NCI-H1436 treated with DMSO at 0.1 percent for 48 hours (cell line): ENCODE measurements around the gene NAALADL2.
"Not testable (repeated sequence)": the region's sequence is repeated elsewhere in the genome, so short reads cannot be mapped to it uniquely, and the experiment has no call there.

ENCODE experiments used
- DNase-seq: peaks from one replicate; lab custom pipeline; 2025; lab: John Stamatoyannopoulos, UW

Gene NAALADL2

DNA sequence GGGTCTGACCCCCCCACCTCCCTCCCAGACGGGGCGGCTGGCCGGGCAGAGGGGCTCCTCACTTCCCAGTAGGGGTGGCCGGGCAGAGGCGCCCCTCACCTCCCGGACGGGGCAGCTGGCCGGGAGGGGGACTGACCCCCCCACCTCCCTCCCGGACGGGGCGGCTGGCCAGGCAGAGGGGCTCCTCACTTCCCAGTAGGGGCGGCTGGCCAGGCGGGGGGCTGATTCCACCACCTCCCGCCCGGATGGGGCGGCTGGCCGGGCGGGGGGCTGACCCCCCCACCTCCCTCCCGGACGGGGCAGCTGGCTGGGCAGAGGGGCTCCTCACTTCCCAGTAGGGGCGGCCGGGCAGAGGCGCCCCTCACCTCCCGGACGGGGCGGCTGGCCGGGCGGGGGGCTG, 272.7 kb downstream of the NAALADL2 start:
- not testable (repeated sequence) for DNase-seq

DNA sequence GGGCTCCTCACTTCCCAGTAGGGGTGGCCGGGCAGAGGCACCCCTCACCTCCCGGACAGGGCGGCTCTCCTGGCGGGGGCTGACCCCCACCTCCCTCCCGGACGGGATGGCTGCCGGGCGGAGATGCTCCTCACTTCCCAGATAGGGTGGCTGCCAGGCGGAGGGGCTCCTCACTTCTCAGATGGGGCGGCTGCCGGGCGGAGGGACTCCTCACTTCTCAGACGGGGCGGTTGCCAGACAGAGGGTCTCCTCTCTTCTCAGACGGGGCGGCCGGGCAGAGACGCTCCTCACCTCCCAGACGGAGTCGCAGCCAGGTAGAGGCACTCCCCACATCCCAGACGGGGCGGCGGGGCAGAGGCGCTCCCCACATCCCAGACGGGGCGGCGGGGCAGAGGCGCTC, 273.6 kb downstream of the NAALADL2 start:
- DNase-seq, result not testable (repeated sequence)

DNA sequence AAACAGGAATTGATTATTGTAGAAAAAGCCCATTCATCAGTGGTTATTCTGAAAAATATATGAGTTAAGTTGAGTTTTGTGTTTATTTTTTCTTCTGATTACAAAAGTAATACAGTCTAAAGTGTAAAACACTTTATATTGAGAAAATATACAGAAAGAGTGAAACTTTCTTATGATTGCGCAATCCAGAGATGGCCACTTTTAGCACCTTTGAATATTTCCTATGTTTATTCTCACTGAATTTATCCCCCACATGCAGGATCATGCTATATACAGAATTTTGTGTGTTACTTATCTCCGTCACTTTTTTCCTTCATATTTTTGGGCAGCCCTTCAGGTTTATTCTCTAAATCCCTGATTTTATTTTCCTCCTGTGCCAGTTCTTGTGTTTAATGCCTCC, 285.2 kb downstream of the NAALADL2 start:
- no peak for DNase-seq

DNA sequence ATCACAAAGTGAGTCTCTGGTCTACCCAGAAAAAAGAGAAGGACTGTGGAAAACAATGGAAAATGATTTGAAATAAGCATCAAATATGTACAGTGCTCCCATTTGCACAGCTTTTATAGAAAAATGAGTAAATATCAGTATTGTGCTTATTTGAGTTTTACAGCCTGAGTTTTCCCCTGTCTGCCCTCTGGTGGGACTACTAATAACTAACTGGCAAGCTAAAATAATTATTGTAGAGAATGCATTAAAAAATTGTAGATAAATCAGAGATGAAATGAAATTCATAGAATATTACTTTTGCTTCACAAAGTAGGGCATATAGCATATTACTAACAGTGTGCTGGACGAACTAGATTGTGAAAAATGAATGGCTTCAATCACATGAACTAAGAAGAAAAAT, 287.1 kb downstream of the NAALADL2 start:
- no peak for DNase-seq

DNA sequence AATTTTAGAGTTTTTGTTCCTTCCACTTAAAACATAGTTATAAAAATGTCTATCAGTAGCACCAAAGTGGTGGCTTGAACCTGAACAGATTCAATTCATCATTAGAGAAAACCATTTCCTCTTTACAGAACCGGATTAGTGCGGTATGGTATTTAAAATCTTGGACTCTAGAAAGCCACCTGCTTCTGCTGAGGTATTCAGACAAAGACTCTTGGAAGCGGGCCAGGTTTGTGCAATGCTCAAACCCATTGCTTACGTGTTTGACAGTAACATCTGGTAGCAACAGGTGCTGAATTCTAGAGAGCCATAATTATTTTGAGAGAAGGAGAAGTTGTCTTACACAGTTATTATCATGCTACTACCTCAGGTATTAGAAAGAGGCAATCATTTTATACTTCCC, 290.5 kb downstream of the NAALADL2 start:
- DNase-seq, result peak; percentile 100

DNA sequence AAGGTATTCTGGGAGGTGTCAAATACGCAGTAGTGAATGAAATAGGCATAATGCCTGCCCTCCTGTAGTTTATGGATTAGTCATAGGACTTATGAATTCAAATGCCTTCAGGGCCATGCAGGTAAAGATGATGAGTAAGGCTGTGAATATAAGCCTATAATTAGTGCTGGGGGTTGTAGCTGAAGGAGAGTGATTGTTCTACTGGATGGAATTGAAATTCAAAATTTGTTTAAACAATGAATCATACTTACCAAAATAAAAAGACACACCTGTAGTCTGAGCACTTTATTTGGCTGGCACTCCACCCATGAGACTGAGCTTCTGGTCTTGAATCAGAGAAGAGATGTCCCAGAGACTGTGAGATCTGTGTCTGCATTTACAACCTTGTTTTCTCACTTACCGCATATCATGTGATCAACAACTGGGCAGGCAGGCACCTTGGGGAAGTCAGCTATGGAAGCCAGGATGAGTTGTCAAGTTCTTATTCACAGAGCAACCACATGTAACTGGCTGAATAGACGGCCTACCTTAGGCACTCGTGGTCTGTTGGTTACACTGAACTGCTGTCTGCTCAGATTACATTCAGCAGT, 291.8 kb downstream of the NAALADL2 start:
- DNase-seq, result peak; percentile 96

DNA sequence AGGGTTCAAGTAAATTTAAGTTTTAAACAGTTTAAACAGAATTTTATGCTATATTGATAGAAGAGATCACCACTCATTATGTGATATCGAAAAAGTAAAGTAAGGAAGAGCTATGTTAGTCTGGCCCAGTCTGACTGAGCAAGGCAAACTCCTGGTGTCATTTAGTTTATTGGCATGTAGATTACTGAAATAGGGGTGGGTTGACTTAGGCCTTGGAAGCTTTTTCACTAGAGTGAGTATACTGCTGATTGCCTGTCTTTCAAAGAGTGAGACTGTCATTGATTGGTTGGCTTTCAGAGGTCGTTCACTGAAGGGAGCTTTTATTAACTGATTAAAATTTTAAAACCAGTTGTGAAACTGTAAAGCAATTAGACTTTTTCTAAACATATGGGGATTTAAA, 294.5 kb downstream of the NAALADL2 start:
- no peak for DNase-seq

DNA sequence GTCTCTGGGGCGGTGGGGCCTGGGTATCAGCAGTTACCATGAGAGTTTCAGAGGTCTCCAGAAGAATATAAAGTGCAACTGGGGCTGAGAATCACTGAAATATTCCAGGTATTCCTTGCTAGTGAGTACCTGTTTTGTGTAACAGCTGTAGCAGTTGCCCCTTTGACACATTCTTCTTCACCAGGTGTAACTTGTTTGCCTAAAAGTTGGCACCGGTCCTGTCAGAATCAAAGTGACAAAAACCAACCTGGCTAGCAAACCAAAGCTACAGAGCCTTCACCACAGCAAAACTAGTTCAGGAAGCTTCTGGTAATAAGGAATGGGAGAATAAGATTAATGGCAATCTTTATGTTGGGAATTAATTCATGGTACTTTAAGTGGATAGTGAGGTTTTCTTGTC, 296.0 kb downstream of the NAALADL2 start:
- DNase-seq, result no peak

DNA sequence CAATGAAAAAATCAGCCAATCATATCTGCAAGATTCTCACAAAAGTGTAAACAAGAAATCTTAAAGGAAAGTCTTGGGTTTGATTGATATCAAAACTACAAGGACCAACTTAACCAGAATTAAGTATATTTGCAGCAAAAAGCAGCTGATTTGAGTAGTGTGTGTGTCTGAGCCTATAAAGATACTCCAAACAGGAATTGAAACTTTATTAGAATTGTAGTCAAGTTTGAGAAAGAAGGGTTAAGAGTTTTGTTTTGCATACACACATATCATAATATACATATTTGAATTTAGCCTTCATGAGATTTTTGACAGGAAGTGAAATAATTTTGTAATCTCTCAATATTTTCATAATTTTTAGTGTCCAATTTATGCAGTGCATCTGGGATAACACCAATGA, 300.1 kb downstream of the NAALADL2 start:
- DNase-seq, result no peak

DNA sequence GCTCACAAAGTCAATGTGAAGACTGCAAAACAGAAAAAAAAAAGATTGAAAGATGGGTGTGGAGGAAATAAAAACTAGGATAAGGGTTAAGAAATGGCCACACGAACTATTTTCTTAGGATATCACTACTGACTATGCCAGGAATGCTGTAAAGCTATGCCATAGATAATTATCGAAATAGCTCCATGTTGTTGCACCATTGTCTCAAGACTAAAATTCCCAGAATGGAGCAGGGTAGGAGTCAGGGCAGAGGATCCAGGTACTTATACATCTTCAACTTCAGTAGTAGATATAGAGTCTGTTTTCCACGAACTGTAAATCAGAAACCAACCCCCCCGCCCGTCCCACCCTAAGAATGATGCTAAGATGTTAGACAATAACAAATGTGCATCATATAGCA, 302.2 kb downstream of the NAALADL2 start:
- no peak for DNase-seq

DNA sequence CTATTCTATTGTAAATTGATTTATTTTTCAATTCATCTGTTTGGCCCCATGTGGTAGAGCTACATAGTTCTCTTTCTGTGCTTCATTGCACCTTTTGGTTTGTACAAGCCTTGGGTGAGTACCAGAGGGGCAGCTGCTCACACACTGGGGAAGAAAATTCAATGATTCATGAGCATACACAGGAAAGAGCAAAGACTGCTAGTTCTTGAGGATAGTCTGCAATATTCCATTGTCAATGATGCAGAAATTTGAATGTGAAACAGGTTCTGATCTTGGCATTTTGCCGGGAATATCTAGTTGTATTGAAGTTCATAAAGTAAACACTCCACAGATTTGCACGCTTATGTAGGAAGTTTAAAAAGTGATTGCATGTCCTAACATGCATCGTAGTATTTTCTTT, 304.6 kb downstream of the NAALADL2 start:
- no peak for DNase-seq

DNA sequence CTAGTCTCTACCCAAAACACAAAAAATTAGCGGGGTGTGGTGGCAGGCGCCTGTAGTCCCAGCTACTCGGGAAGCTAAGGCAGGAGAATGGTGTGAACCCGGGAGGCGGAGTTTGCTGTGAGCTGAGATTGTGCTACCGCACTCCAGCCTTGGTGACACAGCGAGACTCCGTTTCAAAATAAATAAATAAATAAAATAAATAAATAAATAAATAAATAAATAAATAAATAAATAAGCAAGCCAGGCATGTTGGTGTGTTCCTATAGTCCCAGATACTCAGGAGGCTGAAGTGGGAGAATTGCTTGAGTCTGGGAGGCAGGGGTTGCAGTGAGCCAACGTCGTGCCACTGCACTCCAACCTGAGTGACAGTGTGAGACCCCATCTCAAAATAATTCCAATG, 314.0 kb downstream of the NAALADL2 start:
- not testable (repeated sequence) for DNase-seq

DNA sequence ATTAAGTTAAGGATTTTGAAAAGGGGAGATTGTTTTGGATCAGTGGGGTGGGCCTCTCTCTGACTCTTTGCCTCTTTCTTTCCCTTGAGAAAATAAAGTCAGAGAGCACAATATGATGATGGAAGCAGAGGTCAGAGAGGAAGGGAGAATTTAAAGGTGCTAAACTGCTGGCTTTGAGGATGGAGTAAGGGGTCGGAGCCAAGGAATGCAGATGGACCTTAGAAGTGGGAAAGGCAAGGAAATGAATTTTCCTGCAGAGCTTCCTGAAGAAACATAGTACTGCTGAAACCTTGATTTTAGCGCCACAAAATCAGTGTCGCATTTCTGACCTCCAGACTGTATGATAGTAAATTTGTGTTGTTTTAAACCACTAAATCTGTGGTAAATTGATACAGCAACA, 317.4 kb downstream of the NAALADL2 start:
- no peak for DNase-seq

DNA sequence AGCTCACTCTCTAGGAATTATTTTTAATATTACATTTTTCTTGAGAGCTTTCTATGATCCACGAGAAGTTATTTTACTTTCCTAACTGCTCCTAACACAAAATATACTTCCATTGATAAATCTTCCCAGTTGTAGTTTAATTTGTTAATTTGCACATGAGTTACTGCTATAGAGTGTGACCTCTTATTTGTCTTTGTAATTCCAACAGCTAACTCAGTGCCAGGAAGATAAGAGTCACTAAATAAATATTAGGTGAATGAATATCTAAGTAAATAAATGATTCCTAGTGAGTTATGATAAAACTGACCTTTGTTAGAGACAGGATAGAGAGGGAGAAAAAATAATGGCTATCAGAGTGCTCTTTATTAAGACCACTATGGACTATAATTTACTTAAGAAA, 319.9 kb downstream of the NAALADL2 start:
- DNase-seq, result no peak

DNA sequence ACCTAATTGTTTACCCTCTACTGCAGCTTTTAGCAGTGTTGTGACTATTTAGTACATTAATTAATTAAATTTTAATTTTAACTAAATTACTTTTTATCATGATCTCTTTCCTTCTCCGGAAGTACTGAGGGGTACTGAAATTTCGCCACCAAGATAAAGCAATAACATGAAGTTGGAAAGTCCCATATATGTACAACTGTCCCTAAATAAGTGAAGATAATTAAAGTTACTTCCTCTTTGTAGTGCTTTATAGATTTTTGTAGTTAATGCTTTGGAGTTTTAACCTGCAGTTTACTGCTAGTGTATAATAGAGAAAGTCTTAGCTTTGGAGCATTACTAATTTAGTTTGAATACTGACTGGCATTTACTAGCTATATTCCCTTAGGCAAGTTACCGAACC, 325.3 kb downstream of the NAALADL2 start:
- DNase-seq, result no peak

DNA sequence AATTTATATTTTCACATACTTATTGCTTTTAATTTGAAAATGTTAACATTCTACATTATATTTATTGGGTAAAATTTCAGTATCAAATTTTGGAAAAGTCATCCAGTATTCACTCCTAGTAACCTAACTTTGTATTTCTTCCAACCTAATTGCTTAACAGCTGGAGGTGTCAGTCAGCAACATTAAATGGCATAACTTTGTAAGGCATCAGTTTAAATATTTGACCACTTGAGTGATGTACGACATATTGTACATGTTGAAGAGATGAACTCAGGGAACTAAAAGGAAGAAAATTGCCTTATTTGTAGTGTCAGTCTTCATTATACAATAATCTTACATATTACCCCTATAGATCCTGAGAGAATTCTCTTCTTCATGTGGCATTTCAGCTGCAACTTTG, 326.8 kb downstream of the NAALADL2 start:
- no peak for DNase-seq

DNA sequence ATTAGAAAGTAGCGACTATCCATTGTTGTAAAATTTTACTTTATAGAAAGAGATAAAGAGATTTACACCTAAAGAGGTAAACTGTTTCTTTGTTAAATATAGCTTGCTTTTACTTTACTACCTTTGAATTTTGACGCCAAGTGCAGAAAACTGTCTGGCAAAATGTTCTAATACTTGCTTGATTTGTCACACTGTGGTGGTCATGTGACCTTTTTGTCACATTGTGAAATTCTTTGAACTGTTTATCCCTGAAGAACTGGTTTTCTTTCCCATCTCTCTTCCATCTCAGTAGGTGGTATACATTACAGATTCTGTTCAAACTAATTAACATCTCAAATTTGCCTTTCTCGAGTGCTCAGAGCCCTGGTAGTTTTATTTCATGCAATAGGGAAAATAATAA, 327.4 kb downstream of the NAALADL2 start:
- no peak for DNase-seq

DNA sequence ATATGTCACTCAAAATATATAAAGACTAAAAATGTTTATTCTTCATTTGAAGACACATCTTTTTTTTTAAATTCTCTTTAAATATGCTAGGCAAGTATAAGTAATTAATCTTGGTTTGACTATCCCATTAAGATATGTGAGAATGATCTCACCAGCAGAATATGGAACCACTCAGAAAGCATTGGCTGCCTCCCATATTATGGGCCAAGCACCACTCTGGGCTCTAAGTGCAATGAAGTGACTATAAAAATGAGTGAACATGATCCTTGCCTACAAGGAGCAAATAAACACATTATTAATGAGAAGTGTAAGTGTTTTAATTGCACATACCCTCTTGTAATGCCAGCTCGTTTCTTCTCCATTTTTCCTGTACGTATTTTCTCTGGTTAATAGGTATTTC, 328.5 kb downstream of the NAALADL2 start:
- peak; percentile 78 for DNase-seq

DNA sequence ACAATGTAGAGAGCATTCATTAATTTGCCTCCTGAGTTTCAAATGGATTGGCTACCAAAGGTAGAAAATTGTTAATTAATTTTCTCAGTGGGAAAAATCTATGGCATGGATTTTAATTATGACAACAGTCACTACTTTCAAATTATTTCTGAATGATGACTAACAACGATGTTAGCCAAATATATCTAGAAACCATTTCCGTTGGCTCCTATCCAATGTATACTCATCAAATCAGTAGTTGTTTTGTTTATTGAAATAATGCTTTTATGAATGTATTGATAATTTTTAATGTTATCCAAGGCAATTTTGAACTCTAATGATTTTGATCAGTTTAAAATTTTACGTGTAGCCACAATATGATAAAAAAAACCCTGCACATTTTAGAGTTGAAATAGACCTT, 333.4 kb downstream of the NAALADL2 start:
- DNase-seq, result no peak

DNA sequence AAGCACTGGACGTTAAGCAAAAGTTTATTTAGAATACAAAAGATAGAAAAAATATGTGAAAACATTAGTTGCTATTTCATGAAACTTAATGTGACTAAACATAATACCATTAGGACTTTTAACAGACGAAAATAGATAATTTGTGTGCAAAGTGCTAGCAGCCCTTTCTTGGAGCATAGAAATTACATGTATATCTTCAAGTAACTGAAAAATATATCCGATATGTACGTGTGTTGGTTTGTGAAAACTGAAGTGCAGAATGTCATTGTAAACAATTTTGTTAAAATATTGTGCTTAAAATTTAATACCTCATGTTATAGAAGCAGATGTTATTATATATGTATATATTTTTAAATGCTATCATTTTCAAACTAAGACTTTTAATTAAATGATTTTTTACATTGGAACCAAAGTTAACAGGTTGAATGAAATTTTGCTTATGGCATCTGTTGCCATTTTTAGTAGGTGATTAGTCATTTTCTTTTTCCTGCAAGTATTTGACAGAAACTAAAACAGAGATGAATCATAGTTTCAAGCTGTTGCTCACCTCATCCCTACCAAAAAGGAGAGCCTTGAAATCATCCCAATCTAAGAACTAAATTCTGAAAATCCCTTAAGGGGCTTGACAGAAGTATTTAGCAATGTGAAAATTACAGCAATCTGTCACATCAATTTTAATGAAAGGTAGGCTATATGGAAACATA, 334.8 kb downstream of the NAALADL2 start:
- DNase-seq, result no peak

DNA sequence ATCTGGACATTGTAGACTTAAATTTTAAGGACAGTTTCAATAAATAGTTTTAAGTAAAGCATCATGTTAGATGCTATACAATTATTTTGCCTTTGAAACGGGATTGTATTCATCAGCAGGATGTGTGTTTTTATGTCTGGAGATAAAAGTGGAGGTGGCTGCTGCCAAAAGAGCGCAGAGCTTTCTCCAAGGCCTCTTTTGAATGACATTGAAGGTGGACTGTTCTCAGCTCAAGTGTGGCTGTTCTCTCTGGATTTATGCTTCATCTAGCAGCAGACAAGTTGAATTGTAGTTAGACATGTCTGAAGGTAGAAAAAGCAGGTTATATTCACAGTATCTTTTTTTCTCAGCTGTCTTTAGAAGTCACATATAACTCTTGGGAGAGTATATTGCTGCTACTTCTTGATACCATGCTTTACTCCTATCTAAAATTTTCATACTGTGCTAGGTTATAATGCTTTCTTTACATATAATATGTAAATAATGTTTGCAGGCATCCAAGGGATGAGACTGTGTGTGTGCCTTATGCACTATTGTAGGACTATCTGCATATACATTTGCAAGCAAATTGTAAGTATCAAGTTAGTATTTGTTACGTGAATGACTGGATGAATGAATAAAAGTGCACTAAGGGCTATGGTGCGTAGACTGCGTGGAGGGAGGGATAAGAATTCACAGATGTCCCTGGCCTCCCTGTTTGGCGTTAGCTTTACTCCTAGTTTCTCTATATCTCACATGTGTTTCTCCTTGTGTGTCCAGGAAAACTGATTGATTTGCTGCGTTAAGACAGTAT, 340.1 kb downstream of the NAALADL2 start:
- DNase-seq, result no peak

DNA sequence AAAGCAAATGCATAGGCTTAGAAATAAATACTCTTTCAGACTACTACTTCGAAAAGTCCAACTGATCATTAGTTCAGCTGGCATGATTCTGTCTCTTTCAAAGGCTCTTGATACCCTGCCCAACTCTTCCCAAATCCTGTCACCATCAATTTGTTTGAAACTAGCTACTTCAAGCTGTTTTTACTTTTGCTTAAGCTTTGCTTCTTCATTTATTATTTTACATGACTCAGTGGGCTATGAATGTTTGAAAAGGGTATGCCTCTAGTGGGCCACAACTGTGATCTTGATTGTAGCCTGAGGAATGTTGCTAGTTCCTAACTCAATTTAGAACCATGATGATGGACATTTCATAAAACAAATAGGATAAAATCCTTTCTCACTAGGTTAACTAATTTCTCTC, 340.8 kb downstream of the NAALADL2 start:
- no peak for DNase-seq

DNA sequence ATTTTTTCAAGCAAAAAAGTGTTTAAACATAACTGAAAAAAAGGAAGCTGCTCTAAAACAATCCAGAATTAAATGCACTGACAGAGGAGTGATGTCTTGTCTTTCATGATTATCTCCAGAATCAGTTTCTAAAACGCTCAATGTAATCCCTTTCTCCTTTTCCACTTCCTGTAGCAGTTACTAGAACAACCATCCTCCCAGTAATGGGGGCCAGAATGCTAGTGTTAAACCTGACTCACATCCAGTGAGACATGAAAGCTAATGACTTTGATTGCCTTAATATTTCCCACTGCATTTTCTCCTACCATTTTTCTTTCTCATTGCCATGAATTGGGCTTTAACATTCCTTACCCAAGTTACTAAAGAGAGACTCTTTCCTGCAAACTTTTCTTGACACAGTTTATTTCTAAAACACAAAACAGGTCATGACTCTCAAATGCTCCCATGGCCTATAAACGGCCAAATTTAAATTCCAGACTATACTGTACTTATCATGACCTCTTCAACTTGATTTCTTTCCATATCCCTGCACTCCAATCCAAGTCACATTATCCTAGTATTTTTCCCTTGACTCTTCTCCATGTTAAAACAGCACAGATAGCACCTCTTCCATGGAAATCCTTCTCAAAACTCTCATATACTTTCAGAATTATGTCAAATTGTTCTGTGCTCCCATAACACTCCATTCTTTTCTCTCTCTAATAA, 341.4 kb downstream of the NAALADL2 start:
- no peak for DNase-seq
